ENCODE data around the gene CUL5.
"Not testable (repeated sequence)": the region's sequence is repeated elsewhere in the genome, so short reads cannot be mapped to it uniquely, and the experiment has no call there.

GRCh38 chr11:108132993-108133538, 124.4 kb downstream of the CUL5 start:
- not testable (repeated sequence) for TF ChIP-seq ELF4, SP1, ZNF384 (IDR thresholded peaks at IDR 0.05)

All from HEK293T (cell line).